ENCODE measurements around the gene ALDH16A1. TPM values are rescaled to one million over a fixed set of nuclear protein-coding genes. Genes with fewer than 3 reads are reported as not detected.
A peak's percentile ranks its signal among the peaks of the same experiment; 100 is the strongest.

ALDH16A1 gene
- total and polyA plus RNA-seq, 11 donors: 3.4 to 18.6 (median 8.5) TPM

DNA sequence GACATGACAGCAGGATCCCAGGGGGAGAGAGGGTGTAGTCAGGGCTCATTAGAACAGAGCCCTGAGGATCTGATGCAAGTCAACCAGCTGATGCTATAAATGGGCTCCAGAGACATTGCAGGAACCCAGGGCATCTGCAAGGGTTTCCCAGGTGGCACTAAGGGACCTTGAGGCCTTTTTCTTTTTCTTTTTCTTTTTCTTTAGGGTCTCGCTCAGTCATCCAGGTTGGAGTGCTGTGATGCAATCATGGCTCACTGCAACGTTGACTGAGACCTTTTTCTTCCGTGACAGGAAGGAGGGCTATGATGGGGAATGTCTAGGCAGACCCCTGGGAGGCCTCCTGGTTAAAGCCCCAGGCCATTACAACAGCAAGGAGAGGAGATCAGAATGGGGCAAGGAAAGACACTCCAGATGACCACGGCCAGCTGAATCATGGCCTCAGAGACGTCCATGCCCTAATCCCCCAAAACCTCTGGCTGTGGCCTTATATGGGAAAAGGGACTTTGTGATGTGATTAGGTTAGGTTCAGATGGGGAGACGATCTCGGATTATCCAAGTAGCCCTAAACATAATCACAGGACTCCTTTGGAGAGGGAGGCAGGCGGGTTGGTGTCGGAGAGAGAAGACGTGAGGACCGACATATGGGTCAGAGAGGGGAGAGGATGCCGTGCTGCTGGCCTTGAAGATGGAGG is 54.9 kb downstream of the ALDH16A1 start:
- Histone ChIP-seq H3K27me3 (no peaks in the 10 kb centered on the region), H3K4me3 (no peak overlapping the region), H3K36me3 (no peaks in the 10 kb centered on the region), H3K9me3 (no peaks in the 10 kb centered on the region), H3K4me1 (peaks cover 0 to 29% (median 15%) of the 10 kb centered on the region in 12 donors), H3K27ac (no peak overlapping the region)
- WGBS, 4 donors: 83% methylated on average over 12 of the region's 12 CpGs
- TF ChIP-seq, protein P1, sequence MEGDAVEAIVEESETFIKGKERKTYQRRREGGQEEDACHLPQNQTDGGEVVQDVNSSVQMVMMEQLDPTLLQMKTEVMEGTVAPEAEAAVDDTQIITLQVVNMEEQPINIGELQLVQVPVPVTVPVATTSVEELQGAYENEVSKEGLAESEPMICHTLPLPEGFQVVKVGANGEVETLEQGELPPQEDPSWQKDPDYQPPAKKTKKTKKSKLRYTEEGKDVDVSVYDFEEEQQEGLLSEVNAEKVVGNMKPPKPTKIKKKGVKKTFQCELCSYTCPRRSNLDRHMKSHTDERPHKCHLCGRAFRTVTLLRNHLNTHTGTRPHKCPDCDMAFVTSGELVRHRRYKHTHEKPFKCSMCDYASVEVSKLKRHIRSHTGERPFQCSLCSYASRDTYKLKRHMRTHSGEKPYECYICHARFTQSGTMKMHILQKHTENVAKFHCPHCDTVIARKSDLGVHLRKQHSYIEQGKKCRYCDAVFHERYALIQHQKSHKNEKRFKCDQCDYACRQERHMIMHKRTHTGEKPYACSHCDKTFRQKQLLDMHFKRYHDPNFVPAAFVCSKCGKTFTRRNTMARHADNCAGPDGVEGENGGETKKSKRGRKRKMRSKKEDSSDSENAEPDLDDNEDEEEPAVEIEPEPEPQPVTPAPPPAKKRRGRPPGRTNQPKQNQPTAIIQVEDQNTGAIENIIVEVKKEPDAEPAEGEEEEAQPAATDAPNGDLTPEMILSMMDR (IDR thresholded peaks at IDR 0.05): no peak
- TF ChIP-seq POLR2A (IDR thresholded peaks at IDR 0.05): no peak
- ATAC-seq (no peak), DNase-seq (no peak)
- intact Hi-C loops (cut with DNase I): loop anchor here in 3 of 10 donors (2.0 to 5.0 kb wide), 3 partner anchors 37 to 164 kb away; no protein-coding TSS in a partner anchor

DNA sequence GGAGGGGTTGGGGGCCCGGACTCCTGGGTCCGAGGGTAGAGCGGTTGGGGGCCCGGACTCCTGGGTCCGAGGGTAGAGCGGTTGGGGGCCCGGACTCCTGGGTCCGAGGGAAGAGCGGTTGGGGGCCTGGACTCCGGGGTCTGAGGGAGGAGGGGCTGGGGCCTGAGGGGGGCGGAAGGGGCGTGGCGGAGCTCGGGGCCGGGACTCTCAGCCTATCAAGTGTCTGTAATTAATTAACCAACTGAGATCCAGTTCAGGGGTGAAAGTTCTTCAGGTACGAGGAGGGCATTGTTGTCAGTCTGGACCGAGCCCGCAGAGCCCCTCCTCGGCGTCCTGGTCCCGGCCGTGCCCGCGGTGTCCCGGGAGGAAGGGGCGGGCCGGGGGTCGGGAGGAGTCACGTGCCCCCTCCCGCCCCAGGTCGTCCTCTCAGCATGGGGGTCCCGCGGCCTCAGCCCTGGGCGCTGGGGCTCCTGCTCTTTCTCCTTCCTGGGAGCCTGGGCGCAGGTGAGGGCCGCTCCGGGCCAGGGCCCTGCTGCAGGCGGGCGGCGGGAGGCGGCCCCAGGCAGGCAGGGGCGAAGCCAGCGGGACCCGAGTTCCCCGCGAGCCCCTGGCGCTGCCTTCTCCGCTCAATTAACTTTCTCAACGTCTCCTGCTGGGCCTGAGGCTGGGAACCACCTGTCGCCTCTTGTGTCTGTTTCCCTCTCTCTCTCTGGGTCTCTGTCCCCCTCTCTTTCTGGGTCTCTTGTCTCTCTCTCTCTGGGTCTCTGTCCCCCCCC is 60.1 kb downstream of the ALDH16A1 start:
- H3K4me3 ChIP-seq: peak overlapping the region; percentile 67 to 92 (median 77)
- DNase-seq (peak; percentile 55 to 80 (median 69)), ATAC-seq (peak; percentile 35 to 79 (median 77))
- peak overlapping the region; percentile 75 to 92 (median 90) for H3K27ac ChIP-seq
- peaks cover 0 to 21% (median 0%) of the 10 kb centered on the region in 9 donors for H3K36me3 ChIP-seq
- H3K27me3 ChIP-seq: no peaks in the 10 kb centered on the region
- intact Hi-C loops (cut with DNase I): no loop called here
- TF ChIP-seq POLR2A (IDR thresholded peaks at IDR 0.05): no peak
- TF ChIP-seq, protein P1 (IDR thresholded peaks at IDR 0.05): no peak
- 0 to 2% (median 1%) methylated on average over 25 to 50 of the region's 50 CpGs for WGBS, 4 donors
- H3K4me1 ChIP-seq: peaks cover 0 to 54% (median 19%) of the 10 kb centered on the region in 12 donors
- no peaks in the 10 kb centered on the region for H3K9me3 ChIP-seq

DNA sequence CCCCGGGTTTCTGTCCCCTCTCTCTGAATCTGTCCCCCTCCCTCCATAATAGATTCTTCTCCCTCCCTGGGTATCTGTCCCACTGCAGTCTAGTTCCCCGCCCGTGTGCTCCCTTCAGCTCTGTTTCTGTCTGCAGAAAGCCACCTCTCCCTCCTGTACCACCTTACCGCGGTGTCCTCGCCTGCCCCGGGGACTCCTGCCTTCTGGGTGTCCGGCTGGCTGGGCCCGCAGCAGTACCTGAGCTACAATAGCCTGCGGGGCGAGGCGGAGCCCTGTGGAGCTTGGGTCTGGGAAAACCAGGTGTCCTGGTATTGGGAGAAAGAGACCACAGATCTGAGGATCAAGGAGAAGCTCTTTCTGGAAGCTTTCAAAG is 60.7 kb downstream of the ALDH16A1 start:
- H3K4me1 ChIP-seq: peaks cover 0 to 54% (median 19%) of the 10 kb centered on the region in 12 donors
- ATAC-seq: no peak

More for the DNA sequence above, 60.7 kb downstream of the ALDH16A1 start:
- Histone ChIP-seq H3K4me3 (peak overlapping the region; percentile 67 to 92 (median 77)), H3K36me3 (peaks cover 0 to 26% (median 0%) of the 10 kb centered on the region in 9 donors), H3K27me3 (no peaks in the 10 kb centered on the region), H3K27ac (peak overlapping the region; percentile 75 to 92 (median 90)), H3K9me3 (no peaks in the 10 kb centered on the region)
- TF ChIP-seq POLR2A (IDR thresholded peaks at IDR 0.05): no peak
- TF ChIP-seq, protein P1 (IDR thresholded peaks at IDR 0.05): no peak
- WGBS, 4 donors: 45 to 61% (median 51%) methylated on average over 12 of the region's 12 CpGs
- intact Hi-C loops (cut with DNase I): no loop called here
- DNase-seq: no peak

Data from heart left ventricle (tissue), 16 donors.